C4-2B (cell line): ENCODE data around the gene FGF6.

Experiments
- H3K27ac ChIP-seq: fragments of 450-650 bp; 2 replicates; pipeline ENCODE4 v1.5.1; 2017
- ZFX ChIP-seq: fragments of 450-650 bp; IDR thresholded peaks from 2 replicates; pipeline ENCODE4 v1.6.1; 2017
- TF ChIP-seq, protein P1 (sequence below): fragments of 450-650 bp; conservative IDR thresholded peaks from 2 replicates; pipeline ENCODE4 v1.5.1; 2017; ENCODE audit warnings: mild to moderate bottlenecking

FGF6 gene

DNA sequence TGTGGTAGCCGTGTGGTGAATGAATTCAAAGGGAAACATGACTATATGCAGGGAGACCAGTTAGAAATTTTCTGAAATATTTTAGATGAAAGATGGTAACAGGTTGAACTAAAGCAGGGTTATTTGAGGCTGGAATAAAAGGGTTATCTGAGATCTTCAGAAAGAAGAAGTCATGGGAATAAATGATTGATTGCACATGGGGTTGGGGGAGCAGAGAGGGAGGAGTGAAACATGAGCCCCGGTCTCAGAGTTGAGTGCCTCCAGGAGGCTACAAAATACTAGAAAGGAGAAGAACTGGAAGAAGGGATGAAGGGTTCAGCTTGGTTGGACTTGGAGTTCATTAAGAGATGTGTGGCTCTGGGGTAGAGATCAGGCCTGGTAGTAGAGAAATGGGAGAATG lies 49.8 kb downstream of the FGF6 start:
- TF ChIP-seq, protein P1, sequence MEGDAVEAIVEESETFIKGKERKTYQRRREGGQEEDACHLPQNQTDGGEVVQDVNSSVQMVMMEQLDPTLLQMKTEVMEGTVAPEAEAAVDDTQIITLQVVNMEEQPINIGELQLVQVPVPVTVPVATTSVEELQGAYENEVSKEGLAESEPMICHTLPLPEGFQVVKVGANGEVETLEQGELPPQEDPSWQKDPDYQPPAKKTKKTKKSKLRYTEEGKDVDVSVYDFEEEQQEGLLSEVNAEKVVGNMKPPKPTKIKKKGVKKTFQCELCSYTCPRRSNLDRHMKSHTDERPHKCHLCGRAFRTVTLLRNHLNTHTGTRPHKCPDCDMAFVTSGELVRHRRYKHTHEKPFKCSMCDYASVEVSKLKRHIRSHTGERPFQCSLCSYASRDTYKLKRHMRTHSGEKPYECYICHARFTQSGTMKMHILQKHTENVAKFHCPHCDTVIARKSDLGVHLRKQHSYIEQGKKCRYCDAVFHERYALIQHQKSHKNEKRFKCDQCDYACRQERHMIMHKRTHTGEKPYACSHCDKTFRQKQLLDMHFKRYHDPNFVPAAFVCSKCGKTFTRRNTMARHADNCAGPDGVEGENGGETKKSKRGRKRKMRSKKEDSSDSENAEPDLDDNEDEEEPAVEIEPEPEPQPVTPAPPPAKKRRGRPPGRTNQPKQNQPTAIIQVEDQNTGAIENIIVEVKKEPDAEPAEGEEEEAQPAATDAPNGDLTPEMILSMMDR: no peak
- no peak for TF ChIP-seq ZFX
- H3K27ac ChIP-seq: no peak overlapping the region

DNA sequence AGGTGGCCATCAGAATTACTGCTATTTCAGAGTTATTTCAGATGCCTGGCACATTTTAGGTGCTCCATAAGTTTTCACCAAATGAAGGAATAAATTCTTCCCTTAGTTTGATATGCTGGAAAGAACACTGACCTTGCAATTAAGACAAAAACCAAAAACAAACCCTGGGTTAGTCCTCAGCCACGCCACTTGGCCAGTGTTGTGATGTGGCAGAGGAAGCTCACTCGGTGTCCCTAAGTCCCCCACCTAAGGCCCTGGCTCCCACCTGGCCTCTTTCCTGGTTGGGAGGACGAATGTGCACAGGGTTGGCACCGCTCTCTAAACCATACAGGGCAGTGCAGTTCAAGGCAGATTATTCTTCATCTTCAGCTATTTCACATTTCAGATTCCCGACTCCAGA lies 52.4 kb downstream of the FGF6 start:
- H3K27ac ChIP-seq: no peak overlapping the region
- TF ChIP-seq ZFX: no peak
- TF ChIP-seq, protein P1: no peak

DNA sequence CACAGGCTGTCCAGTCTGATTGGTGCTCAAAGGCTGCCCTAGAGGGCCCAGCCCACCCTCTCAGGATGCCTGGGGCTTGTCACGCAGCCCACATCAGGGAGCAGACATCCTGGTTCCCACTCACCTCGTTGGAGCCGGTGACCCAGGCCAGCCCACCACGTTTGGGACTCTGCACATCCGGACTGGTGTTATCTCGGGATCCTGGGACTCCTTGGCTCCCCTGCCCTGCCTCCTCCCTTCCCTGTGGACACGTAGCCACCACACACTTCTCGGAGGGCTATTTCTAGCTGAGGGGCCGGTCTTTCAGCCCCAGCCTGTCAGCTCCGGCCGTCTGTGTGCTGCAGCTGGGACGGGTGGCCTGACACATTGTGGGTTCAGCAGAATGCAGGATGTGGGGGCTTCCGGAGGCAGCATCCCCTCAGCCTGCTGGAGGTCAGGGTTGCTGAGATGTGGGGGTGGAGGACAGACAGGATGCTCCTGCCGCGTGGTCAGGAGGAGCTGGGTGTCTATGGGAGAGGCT lies 53.3 kb downstream of the FGF6 start:
- H3K27ac ChIP-seq: no peak overlapping the region
- no peak for TF ChIP-seq ZFX
- TF ChIP-seq, protein P1: no peak

DNA sequence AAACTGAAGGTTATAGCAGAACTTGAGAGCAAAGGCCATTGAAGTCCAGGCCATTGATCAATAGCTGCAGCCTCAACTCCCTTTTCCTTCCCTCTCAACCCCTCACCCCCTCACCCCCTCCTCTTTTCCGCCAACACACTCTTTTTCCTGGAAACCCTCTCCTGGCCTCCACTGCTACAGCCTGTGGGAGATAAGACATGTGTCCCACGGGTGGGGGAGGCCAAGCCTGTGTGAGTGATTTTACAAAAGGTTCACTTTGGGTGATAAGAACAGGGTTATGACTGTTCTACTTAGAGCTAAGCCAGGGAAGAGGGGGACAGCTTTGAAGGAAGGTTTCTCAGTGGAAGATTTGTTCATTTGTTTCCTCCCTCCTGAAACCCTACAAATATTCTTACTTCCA lies 57.0 kb downstream of the FGF6 start:
- TF ChIP-seq, protein P1: no peak
- no peak for TF ChIP-seq ZFX
- no peak overlapping the region for H3K27ac ChIP-seq

DNA sequence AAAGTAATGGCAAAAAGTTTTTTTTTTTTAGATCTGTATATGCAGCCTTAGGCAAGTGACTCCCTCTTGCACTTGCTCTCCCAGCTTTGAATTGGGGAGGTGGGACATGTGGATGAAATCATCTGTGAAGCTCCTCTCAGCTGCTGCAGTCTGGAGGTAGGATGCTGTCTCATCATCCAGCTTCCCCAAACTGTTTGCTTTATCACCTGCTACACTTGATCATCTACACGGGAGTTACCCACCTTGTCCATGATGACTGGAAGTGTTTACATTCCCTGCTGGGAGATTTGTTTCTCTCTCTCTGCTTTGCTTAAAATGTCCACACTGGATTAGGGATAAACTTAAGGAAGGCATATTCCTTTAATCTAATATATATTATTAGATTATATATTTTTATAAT lies 57.6 kb downstream of the FGF6 start:
- no peak overlapping the region for H3K27ac ChIP-seq
- TF ChIP-seq ZFX: no peak
- TF ChIP-seq, protein P1: no peak

DNA sequence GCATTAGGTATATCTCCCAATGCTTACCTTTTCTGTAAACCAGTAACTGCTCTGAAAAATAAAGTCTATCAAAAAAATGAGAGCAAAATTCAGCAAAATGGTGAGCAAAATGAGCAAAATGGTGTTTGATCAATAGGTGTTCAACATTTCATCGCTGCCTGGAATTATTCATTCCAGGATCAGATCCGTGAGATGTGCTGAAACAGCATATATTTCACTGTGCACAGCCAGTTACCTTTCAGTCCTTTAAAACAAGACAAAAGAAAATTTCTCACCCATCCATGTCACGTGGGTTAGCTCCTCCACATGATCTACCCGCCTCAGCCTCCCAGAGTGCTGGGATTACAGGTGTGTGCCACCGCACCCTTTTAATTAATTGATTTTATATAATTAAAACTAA lies 58.0 kb downstream of the FGF6 start:
- H3K27ac ChIP-seq: no peak overlapping the region
- TF ChIP-seq, protein P1: no peak
- no peak for TF ChIP-seq ZFX

DNA sequence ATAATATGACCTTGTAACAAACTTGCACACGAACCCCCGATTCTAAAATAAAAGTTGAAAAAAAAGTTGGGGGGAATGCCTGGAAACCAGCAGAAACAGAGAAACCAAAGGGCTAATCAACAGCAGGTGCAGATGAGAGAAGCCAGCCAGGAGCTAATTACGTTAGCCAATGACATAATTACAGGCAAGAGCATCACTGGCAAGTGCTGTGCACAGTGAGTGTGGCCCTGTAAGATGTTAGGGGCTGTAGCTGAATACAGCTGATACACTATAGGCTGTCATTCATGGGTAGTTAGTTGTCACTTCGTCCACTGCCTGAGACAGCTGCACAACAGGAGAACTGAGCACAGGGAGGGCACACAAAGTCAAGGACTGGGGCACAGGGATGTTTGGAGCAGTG lies 58.8 kb downstream of the FGF6 start:
- H3K27ac ChIP-seq: no peak overlapping the region
- TF ChIP-seq, protein P1: no peak
- no peak for TF ChIP-seq ZFX
